GM10847 (cell line): ENCODE data around the gene AXDND1.

Source experiments
- POLR2A ChIP-seq: IDR thresholded peaks from 2 replicates; pipeline ENCODE4 v1.6.1; 2011; ENCODE audit not compliant: insufficient read length; ENCODE audit errors: extremely low read depth

The AXDND1 gene

GRCh38 chr1:179352236-179352635, 13.5 kb upstream of the AXDND1 start:
- no peak for TF ChIP-seq POLR2A

GRCh38 chr1:179353546-179353945, 12.2 kb upstream of the AXDND1 start:
- no peak for TF ChIP-seq POLR2A

DNA sequence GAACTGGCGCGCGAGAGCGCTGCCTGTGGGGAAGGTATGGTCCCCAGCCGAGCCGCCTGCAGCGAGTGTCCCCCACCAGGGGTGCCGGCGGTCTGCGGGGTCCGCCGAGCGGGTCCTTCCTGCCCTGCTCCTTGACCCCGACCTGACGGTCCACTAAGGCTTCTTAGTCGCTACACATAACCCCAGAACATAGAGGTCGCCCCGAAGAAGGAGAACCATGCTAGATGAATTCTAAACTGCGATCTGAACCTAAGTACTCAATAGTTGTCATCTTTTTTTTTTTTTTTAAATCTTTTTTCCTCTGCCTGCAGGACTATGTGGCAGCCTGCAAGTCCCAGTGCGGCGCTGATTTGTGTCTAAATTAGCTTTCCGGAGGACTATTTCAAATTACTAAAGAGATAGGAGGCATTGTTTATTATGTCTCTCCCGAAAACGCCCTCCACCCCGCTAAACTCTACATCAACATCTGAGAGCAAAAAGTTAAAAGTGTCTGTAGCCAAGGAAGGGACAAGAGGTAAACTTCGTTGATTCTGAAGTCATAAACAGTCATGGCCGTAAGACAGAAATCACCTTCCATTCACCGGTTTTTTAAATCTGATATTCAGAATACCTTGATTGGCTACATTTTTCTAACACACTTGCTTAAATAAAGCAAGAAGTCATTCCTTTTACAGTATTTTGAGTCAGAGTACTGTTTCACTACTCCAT, 476 bp downstream of the AXDND1 start:
- TF ChIP-seq POLR2A, result no peak

GRCh38 chr1:179369751-179370341, 4.1 kb downstream of the AXDND1 start:
- TF ChIP-seq POLR2A, result no peak

DNA sequence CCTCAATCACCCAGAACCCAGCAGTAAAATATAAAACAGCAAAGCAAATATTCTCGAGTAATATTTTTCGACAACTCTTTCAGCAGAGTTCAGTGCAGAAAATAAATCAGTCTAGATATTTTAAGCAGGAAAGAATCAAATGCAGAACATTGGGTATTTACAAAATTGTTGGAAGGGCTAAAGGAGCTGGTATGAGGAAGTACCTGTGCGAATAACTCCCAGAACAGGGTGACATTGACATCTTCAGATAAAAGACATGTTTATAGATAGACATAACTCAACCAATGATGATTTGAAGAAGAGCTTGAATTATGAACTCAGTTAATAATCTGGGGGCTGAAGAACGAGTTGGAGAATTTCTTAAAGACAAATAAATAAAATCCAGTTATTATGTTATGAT, 6.4 kb downstream of the AXDND1 start:
- TF ChIP-seq POLR2A, result no peak

GRCh38 chr1:179376223-179376622, 10.5 kb downstream of the AXDND1 start:
- no peak for TF ChIP-seq POLR2A

- no peak for TF ChIP-seq POLR2A
Observed at GRCh38 chr1:179380299-179380698, 14.5 kb downstream of the AXDND1 start.

DNA sequence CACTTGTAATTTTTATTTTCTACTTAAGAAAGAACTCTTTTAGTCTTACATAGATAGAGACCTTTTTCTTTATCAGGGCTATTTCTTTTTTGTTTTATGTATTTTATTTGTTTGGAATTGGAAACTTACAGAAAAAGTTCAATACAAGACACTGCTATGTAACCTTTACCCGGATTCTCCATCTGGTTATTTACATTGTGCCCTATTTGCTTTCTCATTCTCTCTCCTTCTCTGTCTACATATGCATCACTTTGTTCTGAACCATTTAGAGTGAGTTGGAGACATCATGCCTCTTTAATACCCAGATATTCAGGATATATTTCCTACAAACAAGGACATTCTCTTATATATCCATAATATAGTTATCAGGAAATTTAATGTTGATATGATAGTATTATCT, 18.3 kb downstream of the AXDND1 start:
- TF ChIP-seq POLR2A, result no peak

GRCh38 chr1:179385510-179385909, 19.7 kb downstream of the AXDND1 start:
- TF ChIP-seq POLR2A, result no peak

GRCh38 chr1:179393721-179394120, 27.9 kb downstream of the AXDND1 start:
- no peak for TF ChIP-seq POLR2A

DNA sequence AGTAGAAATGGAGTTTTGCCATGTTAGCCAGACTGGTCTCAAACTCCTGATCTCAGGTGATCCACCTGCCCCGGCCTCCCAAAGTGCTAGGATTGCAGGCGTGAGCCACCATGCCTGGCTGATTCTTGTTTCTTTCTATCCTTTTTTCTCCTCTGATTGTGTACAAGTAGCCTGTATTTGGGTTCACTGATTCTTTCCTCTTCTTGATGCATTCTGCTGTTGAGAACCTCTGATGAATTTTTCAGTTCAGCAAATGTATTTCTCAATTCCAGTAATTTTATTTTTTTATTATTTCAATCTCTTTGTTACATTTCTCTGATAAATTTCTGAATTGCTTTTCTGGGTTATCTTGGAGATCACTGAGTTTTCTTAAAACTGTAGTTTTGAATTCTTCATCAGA, 58.8 kb downstream of the AXDND1 start:
- TF ChIP-seq POLR2A, result no peak

- no peak for TF ChIP-seq POLR2A
Observed at GRCh38 chr1:179425186-179425585, 59.4 kb downstream of the AXDND1 start.

DNA sequence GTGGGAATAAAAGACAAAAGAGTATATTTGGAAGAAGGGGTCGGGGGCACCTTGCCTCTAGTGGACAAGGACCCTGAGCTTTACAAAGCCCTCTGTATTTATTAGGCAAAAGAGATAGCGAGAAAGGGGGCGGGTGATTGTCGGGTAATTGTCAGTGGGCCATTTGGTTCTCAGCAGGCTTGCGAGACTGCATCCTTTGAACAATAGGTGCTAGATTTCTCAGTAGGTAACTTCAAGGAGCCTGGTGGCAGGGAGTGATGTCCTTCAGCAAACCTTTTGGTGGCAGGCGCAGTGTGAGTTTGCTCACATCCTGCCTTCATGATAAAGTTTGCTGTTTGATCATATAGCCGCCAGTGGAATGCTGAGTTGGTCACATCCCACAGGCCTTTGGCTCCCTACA, 71.4 kb downstream of the AXDND1 start:
- no peak for TF ChIP-seq POLR2A

- no peak for TF ChIP-seq POLR2A
Observed at GRCh38 chr1:179440971-179441370, 75.2 kb downstream of the AXDND1 start.

GRCh38 chr1:179441501-179441900, 75.7 kb downstream of the AXDND1 start:
- TF ChIP-seq POLR2A, result no peak

DNA sequence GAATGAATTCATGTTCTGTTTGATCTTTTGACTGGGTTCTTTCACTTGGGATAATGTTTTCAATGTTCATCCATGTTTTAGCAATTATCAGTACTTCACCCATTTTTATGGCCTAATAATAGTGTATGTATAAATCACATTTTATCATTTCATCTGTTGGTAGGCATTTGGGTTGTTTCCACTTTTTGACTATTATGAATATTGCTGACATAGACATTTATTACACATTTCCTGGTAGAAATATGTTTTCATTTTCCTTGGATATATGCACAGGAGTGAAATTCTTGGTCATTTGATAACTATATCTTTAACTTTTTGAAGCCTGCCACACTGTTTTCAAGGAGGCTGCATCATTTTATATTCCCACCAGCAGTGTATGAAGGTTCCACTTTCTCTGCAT, 79.8 kb downstream of the AXDND1 start:
- no peak for TF ChIP-seq POLR2A

DNA sequence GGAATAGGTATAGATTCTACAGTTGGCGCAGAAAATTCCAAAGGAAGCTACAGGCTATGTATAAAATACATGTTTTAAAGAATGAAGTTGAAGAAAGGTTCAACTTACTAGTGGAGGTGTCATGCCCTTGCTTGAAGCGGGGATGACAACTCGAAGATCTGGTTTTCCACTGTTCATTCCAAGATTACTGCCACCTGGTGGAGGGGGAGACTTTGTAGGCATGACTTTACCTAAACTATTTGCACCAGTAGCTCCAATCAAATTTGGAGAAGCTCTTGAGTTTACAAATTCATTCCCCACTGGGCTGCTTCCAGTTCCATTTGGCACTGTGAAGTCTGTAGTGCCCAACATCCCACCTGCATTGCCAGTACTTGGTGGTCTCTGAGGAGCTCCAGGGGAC, 81.7 kb downstream of the AXDND1 start:
- TF ChIP-seq POLR2A, result no peak

DNA sequence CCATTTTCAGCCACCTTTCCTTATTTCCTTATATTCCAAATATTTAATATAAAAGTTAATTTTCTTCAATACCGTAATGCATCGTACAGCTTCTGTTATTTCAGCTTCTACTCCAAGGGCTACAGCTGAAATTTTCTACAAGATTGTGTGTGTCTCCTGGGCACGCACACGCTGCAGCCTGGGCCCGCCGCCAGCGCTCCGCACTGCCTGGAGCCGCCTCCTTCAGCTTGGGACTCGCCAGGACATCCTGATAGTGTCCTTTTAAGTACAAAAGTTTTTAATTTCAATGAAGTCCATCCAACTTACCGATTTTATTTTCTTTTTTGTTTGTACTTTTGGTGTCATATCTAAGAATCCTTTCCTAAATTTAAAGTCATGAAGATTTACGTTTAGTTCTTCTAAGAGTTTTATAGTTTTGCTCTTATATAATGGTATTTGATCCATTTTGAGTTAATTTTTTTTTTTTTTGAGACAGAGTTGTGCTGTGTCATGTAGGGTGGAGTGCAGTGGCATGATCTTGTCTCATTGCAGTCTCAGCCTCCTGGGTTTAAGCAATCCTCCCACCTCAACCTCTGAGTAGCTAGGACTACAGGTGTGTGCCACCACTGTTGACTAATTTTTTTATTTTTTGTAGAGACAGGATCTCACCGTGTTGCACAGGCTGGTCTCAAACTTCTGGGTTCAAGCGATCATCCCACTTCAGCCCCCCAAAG, 82.8 kb downstream of the AXDND1 start:
- no peak for TF ChIP-seq POLR2A
